GM10847 (cell line): ENCODE results near the gene UBXN4.

Experiments
- POLR2A ChIP-seq: IDR thresholded peaks from 2 replicates; pipeline ENCODE4 v1.6.1; 2011; ENCODE audit not compliant: insufficient read length; ENCODE audit errors: extremely low read depth

Gene UBXN4

DNA sequence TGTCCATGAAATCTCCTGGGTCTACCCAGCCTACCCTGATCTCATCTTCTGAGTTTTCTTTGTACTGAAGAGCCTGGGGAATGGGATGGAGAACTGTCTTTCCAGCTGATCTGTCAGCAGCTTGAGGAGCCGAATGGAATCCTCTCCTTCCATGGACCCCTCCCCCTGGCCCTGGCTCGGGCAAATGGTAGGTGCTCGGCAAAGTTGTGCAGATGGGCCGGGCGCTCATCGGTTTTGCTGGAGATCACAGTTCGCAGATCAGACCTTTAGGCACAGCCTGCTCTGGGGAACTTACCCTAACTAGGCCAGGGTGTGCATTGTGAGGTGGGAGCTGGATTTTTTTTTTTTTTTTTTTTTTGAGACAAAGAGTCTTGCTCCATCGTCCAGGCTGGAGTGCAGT lies 55.0 kb downstream of the UBXN4 start:
- TF ChIP-seq POLR2A: no peak

DNA sequence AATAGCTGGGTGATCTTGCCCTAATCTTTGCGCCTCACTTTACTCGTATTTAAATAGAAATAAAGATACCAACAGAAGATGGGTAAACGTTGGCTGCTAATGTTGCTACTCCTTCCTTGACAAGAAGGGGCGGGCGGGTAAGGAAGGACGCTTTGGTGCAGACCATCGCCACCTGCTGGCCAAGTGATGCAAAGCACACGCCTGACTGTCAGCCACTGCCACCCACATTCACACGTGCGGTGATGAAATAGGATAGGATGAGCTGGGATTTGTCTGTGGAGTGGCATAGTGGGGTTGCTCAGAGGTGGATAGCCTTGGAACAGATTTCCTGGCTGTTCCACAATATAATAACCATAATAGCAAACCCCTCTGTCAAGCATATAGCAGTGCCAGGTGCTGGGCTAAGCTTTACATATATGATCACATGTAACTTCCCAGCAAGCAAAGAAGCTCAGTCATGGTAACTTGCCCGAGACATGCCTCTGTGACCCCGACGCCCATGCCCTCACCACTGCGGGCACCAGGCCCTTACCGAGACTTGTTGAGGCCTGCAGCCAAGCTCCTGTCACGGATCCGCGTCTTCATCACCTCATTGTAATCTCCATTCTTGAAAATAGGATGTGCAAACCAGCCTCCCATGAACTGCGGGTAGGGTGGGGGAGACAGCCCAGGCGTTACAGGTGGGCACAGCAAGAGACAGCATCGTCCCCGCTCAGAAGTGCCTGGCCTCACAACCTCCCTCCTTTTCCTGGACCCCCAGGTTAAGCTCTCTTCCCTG lies 56.0 kb downstream of the UBXN4 start:
- no peak for TF ChIP-seq POLR2A

- no peak for TF ChIP-seq POLR2A
Observed at GRCh38 chr2:135798275-135798705, 56.6 kb downstream of the UBXN4 start.

DNA sequence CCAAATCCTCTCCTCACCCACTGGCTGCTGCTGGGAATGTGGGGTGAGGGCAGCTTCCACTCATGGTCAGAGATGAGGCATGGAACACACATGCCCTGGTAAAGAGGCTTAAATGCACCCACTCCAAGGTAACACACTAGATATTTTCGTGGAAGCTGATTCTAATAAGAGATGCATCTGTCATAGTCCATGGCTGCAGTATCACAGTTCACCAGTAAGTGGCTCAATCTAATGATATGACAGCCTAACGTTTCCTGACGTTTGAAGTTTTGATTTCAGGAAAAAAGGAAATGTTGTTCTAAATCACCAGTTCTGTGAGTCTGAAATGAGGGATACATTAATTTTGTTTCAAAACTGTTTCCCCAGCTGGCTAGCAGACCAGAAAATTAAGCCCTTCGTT lies 57.1 kb downstream of the UBXN4 start:
- TF ChIP-seq POLR2A: no peak

GRCh38 chr2:135799738-135800137 lies 58.1 kb downstream of the UBXN4 start:
- TF ChIP-seq POLR2A: no peak

DNA sequence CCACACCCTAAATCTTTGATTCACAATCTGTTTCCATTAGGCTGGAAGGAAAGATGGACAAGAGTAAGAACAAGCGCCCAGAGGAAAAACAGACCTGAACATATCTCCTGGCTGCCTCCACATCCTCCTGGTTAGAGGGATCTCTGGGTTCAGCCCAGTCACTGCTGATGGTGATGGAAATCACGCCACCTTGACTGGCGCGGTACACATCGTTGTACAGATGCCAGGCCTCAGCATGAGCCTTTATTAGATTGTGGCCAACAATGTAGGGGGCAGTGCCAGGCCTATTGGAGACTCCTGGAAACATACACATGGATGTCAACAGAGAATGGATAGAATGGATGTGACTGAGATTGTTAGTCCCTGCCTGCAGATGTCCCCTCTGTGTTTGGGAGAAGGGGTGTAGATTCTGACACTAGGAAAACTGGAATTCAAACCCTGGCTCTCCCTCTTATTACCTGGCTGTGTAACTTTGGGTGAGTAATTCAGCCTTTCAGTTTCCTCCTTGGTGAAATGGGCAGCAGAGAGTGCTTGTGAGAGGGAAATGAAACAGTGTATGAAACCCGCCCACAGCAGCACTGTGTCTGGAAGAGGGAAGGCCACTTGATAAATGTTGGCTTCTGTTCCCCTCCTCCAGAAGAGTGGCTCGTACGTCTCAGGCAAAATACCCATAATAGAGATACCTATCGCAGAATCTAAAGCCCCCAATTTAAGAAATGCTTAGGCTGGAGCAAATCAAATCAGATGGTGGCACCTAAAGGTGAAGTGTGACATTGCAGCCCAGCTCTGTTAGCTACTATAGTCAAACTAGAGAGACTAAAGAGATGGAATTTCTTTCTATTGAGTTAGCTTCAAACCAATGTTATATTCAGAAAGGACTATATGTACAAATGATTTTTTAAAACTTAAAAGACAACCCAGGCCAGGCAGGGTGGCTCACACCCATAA lies 59.1 kb downstream of the UBXN4 start:
- no peak for TF ChIP-seq POLR2A

- no peak for TF ChIP-seq POLR2A
Observed at GRCh38 chr2:135802350-135802749, 60.7 kb downstream of the UBXN4 start.

GRCh38 chr2:135803278-135803677 lies 61.6 kb downstream of the UBXN4 start:
- TF ChIP-seq POLR2A: no peak

DNA sequence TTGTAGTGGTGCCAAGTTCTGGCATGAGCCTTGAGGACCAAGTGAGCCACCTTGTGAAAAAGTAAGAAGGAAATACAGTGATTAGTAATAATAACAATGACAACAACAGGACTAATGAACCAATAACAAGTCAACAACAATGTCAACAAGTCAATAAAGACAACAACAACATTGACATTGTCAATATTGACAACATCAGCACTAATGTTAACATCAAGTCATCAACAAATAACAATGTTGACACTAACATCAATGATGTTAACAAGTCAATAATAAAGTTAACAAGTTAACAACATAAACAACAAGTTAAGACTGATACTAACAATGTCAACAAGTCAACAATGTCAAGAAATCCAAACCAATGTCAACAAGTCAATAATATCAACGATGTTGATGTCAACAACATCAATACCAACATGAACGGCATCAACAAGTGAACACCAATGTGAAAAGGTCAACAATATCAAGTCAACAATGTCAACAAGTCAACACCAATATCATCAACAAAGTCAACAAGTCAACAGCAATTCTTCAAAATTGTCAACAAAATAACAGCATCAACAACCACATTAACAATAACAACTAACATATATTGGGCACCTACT lies 71.4 kb downstream of the UBXN4 start:
- TF ChIP-seq POLR2A: no peak

DNA sequence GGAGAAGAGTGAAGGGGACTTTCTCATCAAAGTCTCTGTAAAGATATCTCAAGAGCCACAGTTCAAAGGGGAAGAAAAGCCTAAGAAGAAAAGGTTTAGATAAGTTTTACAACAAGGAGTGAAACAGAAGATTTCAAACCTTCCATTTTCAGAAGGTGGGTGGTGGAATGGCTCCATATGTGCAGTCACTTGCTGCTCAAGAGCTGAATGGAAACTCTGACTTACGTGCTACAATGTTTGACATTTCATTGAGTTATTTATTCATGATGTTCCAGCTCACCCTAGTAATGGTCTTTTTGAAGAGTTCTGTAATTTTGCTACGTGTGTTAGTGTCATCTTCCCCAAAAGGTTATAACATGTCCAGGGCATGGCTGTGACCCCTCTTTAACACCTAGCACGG lies 73.6 kb downstream of the UBXN4 start:
- TF ChIP-seq POLR2A: no peak

GRCh38 chr2:135817466-135817865 lies 75.8 kb downstream of the UBXN4 start:
- no peak for TF ChIP-seq POLR2A

DNA sequence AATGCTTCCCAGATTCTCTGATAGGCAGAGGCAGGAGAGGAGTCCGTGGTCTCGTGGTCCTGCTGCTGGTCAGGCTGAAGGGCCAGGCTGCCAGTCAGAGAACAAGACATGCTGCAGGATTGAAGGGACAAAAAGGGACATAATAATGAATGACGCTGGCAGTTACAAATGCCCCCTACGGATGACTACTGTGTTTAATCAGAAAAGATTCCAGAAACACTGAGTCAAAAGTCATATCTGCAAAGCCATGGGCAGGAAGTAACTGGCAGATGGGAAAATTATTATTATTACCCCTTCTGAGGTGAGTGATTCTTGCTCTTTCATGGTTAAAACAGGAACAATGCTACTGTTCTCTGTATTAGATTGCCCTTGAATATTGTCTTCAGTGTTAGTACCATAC lies 76.3 kb downstream of the UBXN4 start:
- TF ChIP-seq POLR2A: no peak

DNA sequence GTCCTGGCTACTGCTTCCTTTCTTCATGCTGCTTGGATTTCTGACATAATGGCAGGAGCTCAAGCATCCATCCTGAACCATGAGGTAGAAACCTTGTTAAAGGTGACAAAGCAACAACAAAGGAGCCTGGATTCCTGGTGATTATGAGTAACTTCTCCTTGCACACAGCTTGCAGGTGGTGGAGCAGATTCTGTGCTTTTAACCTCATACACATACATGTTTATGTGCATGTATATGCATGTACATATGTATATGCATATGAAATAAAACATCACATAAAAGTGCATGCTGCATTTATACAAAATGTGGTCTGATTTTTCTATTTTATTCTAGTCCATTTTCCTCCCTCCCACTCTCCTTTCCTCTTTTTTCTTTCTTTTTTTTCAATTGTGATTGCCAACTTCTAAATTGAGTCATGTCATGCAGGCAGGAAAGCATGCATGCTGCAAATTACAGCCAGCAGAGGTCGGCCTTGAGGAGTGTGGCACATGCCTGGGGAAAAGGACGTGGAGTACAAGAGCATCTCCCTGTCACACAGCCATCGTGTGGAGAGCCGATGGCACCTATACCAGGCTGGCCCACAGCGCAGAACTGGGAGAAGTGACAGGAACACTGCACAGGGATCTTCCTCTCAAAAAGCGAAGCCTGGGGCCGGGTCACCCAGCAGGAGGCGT lies 77.4 kb downstream of the UBXN4 start:
- TF ChIP-seq POLR2A: no peak

DNA sequence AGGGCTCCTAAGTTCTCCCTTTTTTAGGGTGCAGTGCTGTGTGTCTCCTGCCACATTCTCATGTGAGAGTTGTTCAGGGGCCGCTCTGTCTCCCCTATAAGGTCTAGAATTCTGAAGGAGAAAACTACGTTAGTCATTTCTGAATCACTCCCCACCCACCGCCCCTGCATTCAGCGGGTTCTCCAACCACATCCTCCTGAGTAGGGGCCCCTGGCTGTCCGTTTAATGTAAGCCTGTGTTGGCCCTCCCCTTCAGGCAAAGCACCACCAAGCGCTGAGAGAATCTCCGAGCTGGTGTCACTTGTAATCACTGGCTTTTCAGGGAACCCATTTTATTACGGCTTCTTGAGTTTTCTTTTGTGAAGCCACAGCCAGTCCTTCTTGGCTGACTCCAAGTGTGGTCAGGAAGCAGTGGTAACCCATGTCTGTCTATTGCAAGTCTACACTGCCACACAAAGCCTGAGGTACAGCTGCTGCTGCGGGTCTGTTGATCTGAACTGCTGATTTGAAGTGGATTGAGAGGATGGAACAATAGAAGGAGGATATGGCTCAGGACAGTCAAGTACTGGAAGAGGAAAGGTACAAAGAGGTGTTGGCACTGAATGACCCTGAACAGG lies 78.5 kb downstream of the UBXN4 start:
- no peak for TF ChIP-seq POLR2A

- no peak for TF ChIP-seq POLR2A
Observed at GRCh38 chr2:135821190-135821589, 79.5 kb downstream of the UBXN4 start.
